Type B pancreatic cell (in vitro differentiated cells): Measurements from ENCODE around the gene SMYD3. TPM values are rescaled to one million over a fixed set of nuclear protein-coding genes. Genes with fewer than 3 reads are reported as not detected.

Experiments used
- DNase-seq: peaks from one replicate; pipeline ENCODE4 v3.0.0; 2021; ENCODE audit warnings: mixed read lengths; ENCODE audit not compliant: unreplicated experiment; ENCODE audit errors: extremely low spot score
- H3K27ac Mint-ChIP-seq: 2 replicates; pipeline ENCODE4 v1.8.0; 2021; ENCODE audit warnings: mild to moderate bottlenecking, mixed read lengths
- H3K27me3 Mint-ChIP-seq: 2 replicates; pipeline ENCODE4 v1.8.0; 2021; ENCODE audit warnings: mixed read lengths
- H3K36me3 Mint-ChIP-seq: 2 replicates; pipeline ENCODE4 v1.8.0; 2021; ENCODE audit warnings: mixed read lengths
- H3K4me1 Mint-ChIP-seq: one replicate; pipeline ENCODE4 v1.8.0; 2021; ENCODE audit warnings: mixed read lengths; ENCODE audit not compliant: unreplicated experiment
- H3K4me3 Mint-ChIP-seq: 2 replicates; pipeline ENCODE4 v1.8.0; 2021; ENCODE audit warnings: mild to moderate bottlenecking, mixed read lengths
- H3K9me3 Mint-ChIP-seq: 2 replicates; pipeline ENCODE4 v1.8.0; 2021; ENCODE audit warnings: mixed read lengths
- CTCF ChIP-seq: fragments of 200-600 bp; sonication (generic); conservative IDR thresholded peaks from 2 replicates; pipeline ENCODE4 v1.5.0; 2021; ENCODE audit warnings: antibody characterized with exemption, mild to moderate bottlenecking
- total RNA-seq: library from RNA; stranded (reverse); gene quantifications from 2 replicates; pipeline ENCODE4 v1.2.1, GENCODE V29; 2021; ENCODE audit warnings: low replicate concordance

SMYD3 gene
- total RNA-seq, 1 donor from 2014 or later, result 19.4 TPM

DNA sequence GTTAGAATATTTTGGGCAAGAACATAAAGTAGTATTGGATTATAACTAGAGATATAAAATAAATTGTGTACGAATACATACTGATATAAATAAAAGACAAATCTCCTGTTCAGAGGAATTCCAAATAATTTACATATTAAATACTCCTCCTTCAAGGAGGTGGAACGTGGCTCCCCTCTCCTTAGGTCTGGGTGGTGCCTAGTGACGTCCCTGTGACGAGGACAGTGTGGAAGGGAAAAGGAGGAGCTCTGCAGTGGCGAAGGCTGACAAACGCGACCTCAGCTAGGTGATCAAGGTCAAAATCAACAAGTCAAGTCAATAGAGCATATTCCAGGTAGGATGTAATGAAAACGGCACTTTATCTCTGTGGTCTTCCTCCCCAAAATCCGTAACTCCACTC, 310.0 kb downstream of the SMYD3 start:
- Mint-ChIP-seq H3K27ac (no peak overlapping the region), H3K27me3 (no peaks in the 10 kb centered on the region), H3K4me1 (no peaks in the 10 kb centered on the region), H3K36me3 (no peaks in the 10 kb centered on the region), H3K9me3 (no peaks in the 10 kb centered on the region), H3K4me3 (no peak overlapping the region)
- no peak for TF ChIP-seq CTCF
- DNase-seq, result no peak

DNA sequence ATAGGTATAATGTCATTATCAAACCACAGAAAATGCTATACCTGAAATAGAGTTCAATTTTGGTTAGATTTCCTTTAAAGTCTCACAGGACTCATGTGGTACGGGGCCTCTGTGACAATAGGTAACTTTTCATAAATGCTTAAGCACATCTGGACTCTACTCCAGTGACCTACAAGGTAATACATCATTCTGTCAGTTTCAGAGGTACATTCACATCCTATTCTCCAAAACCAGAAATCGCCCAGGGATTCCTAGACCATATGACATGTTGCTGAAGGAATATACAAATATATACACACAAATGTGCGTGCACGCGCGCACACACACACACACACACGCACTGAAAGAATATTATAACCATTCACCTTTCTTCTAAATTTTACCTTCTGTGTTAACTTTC, 311.8 kb downstream of the SMYD3 start:
- no peaks in the 10 kb centered on the region for H3K9me3 Mint-ChIP-seq
- H3K36me3 Mint-ChIP-seq, result no peaks in the 10 kb centered on the region
- H3K4me1 Mint-ChIP-seq, result no peaks in the 10 kb centered on the region
- DNase-seq, result no peak
- no peak overlapping the region for H3K27ac Mint-ChIP-seq
- H3K27me3 Mint-ChIP-seq, result no peaks in the 10 kb centered on the region
- TF ChIP-seq CTCF, result no peak
- H3K4me3 Mint-ChIP-seq, result no peak overlapping the region

DNA sequence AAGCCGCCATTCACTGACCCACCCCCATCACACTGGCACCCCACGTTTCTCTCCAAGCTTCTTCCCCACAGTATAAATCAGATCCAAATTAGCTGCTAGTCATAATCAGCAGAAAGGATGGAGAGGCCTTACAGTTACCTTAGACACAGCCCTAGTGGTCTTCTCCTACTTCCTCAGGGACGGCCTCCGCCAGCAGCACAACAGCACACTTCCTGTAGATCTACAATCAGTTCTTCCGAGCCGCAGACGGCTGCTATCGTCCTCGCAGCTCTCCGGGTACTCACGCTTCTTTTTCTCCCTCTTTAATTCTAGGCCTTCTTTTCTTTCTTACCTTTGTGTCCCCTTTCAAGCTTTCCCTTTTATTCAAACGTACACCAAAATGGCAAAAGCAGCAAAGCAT, 313.5 kb downstream of the SMYD3 start:
- no peak for TF ChIP-seq CTCF
- H3K4me1 Mint-ChIP-seq, result no peaks in the 10 kb centered on the region
- no peaks in the 10 kb centered on the region for H3K36me3 Mint-ChIP-seq
- no peak overlapping the region for H3K4me3 Mint-ChIP-seq
- H3K27ac Mint-ChIP-seq, result no peak overlapping the region
- no peaks in the 10 kb centered on the region for H3K27me3 Mint-ChIP-seq
- H3K9me3 Mint-ChIP-seq, result no peaks in the 10 kb centered on the region
- DNase-seq, result no peak

- no peak for TF ChIP-seq CTCF
- Mint-ChIP-seq H3K36me3 (no peaks in the 10 kb centered on the region), H3K4me1 (no peaks in the 10 kb centered on the region), H3K4me3 (no peak overlapping the region), H3K9me3 (no peaks in the 10 kb centered on the region), H3K27me3 (no peaks in the 10 kb centered on the region), H3K27ac (no peak overlapping the region)
- no peak for DNase-seq
Measured at GRCh38 chr1:246189126-246189525, 318.0 kb downstream of the SMYD3 start.

DNA sequence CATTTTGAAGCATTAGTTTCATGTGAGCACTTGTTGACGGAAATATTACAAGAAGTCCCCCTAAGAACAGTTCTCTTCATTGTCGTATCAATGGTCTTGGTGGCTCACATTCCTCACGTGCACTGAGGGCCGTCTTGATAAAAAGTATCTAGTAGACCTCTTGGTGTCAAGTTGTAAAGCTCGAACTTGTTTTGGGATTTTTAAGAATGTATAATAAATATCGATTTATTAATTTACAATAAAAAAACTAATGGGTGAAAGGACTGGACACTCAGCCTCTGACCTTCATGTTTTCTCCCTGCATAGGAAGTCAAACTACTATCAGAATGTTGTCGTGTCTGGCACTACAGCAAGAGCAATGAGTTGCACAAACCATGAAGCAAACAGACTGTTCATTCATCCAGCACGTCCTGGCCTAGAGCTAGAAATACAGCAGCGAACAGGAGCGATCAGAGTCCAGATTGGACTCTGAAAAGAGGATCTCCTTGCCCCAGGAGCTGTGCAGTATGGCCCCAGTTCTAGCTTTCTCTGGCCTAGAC, 319.2 kb downstream of the SMYD3 start:
- Mint-ChIP-seq H3K4me1 (no peaks in the 10 kb centered on the region), H3K27me3 (no peaks in the 10 kb centered on the region), H3K4me3 (no peak overlapping the region), H3K27ac (no peak overlapping the region), H3K9me3 (no peaks in the 10 kb centered on the region), H3K36me3 (no peaks in the 10 kb centered on the region)
- DNase-seq, result no peak
- TF ChIP-seq CTCF, result no peak

DNA sequence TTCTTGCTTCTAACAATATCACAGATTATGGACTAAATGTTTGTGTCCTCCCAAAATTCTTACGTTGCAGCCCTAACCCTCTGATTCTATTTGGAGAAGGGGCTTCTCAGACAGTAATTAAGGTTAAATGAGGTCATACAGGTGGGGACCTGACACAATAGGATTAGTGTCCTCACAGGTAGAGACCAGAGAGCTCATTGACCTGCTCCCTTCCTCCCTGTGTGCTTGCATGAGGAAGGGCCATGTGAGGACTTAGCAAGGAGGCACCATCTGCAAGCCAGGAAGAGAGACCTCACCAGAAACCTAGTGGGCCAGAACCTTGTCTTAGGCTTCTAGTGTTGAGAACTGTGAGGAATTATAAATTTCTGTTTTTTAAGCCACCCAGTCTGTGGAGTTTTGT, 322.6 kb downstream of the SMYD3 start:
- H3K27me3 Mint-ChIP-seq, result no peaks in the 10 kb centered on the region
- H3K4me3 Mint-ChIP-seq, result no peak overlapping the region
- no peaks in the 10 kb centered on the region for H3K9me3 Mint-ChIP-seq
- H3K27ac Mint-ChIP-seq, result no peak overlapping the region
- no peak for TF ChIP-seq CTCF
- H3K36me3 Mint-ChIP-seq, result no peaks in the 10 kb centered on the region
- H3K4me1 Mint-ChIP-seq, result no peaks in the 10 kb centered on the region
- no peak for DNase-seq
